SK-N-SH (cell line): ENCODE data around the gene ZNF143. TPM values are rescaled to one million over a fixed set of nuclear protein-coding genes. Genes with fewer than 3 reads are reported as not detected.
"Not testable (repeated sequence)": the region's sequence is repeated elsewhere in the genome, so short reads cannot be mapped to it uniquely, and the experiment has no call there.

ENCODE experiments used
- CTCF ChIA-PET: fragments of 300-600, 350-600 bp; formaldehyde crosslinking; extraction: SDS; loops from one replicate; lab custom pipeline; 2021; lab: Yijun Ruan, JAX
- POLR2A ChIA-PET: fragments of 350-600 bp; sonication (Branson Sonifier 250); formaldehyde crosslinking; extraction: SDS; loops from one replicate; lab custom pipeline; 2020; ENCODE audit warnings: antibody characterized with exemption, inconsistent platforms; lab: Yijun Ruan, JAX
- DNase-seq: peaks from one replicate; pipeline ENCODE4 v3.0.0; 2012
- H2AFZ ChIP-seq: fragments of 200-600 bp; sonication (generic); 2 replicates; pipeline ENCODE4 v1.8.1; 2016; ENCODE audit warnings: antibody characterized with exemption, mild to moderate bottlenecking, low read depth
- H3F3A ChIP-seq: fragments of 200-600 bp; sonication (generic); replicated peaks from 2 replicates; pipeline ENCODE3; 2016; ENCODE audit warnings: antibody characterized with exemption, mild to moderate bottlenecking; ENCODE audit not compliant: insufficient read depth
- H3K27ac ChIP-seq, 2 experiments: fragments of 200-500 bp in 1 of 2; fragments of 200-600 bp in 1 of 2; sonication (Bioruptor generic) in 1 of 2; sonication (generic), shearing (Covaris generic) in 1 of 2; 2 replicates each; pipeline versions ENCODE4 v1.5.1 to v1.6.1; 2014 to 2016; ENCODE audit warnings: low read depth in 2 of 2, inconsistent platforms in 1 of 2, low read length in 1 of 2, mild to moderate bottlenecking in 1 of 2, mixed read lengths in 1 of 2
- H3K27me3 ChIP-seq: fragments of 200-600 bp; sonication (generic), shearing (Covaris generic); 2 replicates; pipeline ENCODE4 v1.6.1; 2016; ENCODE audit warnings: mixed run types; ENCODE audit not compliant: insufficient read depth
- H3K36me3 ChIP-seq, 2 experiments: fragments of 200-500 bp in 1 of 2; fragments of 200-600 bp in 1 of 2; sonication (Bioruptor generic) in 1 of 2; sonication (generic) in 1 of 2; replicated peaks in 1 of 2; 2 replicates each; pipeline versions ENCODE3 to v1.5.1; 2014 to 2016; ENCODE audit warnings: low read length in 1 of 2, mild to moderate bottlenecking in 1 of 2; ENCODE audit not compliant: insufficient read depth in 2 of 2, control insufficient read depth in 1 of 2
- H3K4me1 ChIP-seq, 2 experiments: fragments of 200-500 bp in 1 of 2; fragments of 200-600 bp in 1 of 2; sonication (Bioruptor generic) in 1 of 2; sonication (generic), shearing (Covaris generic) in 1 of 2; 2 replicates each; pipeline versions ENCODE4 v1.5.1 to v1.6.1; 2014 to 2016; ENCODE audit warnings: low read depth in 1 of 2, low read length in 1 of 2, mixed run types in 1 of 2; ENCODE audit not compliant: insufficient read depth in 2 of 2, control insufficient read depth in 1 of 2
- H3K4me2 ChIP-seq: fragments of 200-600 bp; sonication (generic), shearing (Covaris generic); 2 replicates; pipeline ENCODE4 v1.6.1; 2017; ENCODE audit warnings: mixed run types
- H3K4me3 ChIP-seq, 2 experiments: fragments of 200-500 bp in 1 of 2; fragments of 200-600 bp in 1 of 2; sonication (Bioruptor generic) in 1 of 2; sonication (generic), shearing (Covaris generic) in 1 of 2; 2 replicates each; pipeline versions ENCODE4 v1.5.1 to v1.8.1; 2014 to 2016; ENCODE audit warnings: low read depth in 2 of 2, inconsistent platforms in 1 of 2, low read length in 1 of 2, mild to moderate bottlenecking in 1 of 2, mixed read lengths in 1 of 2, moderate library complexity in 1 of 2
- H3K79me2 ChIP-seq: fragments of 200-600 bp; sonication (generic); 2 replicates; pipeline ENCODE4 v1.8.1; 2017; ENCODE audit warnings: mild to moderate bottlenecking; ENCODE audit not compliant: insufficient read depth
- H3K9ac ChIP-seq: fragments of 200-600 bp; sonication (generic); 2 replicates; pipeline ENCODE4 v1.6.1; 2017; ENCODE audit warnings: mixed run types
- H3K9me2 ChIP-seq: fragments of 200-600 bp; sonication (generic); 2 replicates; pipeline ENCODE4 v1.6.1; 2017; ENCODE audit warnings: mixed run types
- H3K9me3 ChIP-seq: fragments of 200-600 bp; sonication (generic); 2 replicates; pipeline ENCODE4 v1.6.1; 2017; ENCODE audit warnings: mixed run types, mild to moderate bottlenecking, moderate library complexity
- H4K20me1 ChIP-seq: fragments of 200-600 bp; sonication (generic); 2 replicates; pipeline ENCODE4 v1.6.1; 2017; ENCODE audit warnings: mild to moderate bottlenecking, mixed run types; ENCODE audit not compliant: insufficient read depth
- EP300 ChIP-seq, 2 experiments: IDR thresholded peaks; 2 replicates each; pipeline versions ENCODE4 v1.4.0 to v1.6.1; 2012; ENCODE audit warnings: borderline replicate concordance in 1 of 2, low read depth in 1 of 2, low read length in 1 of 2
- FOSL2 ChIP-seq: IDR thresholded peaks from 2 replicates; pipeline ENCODE4 v1.4.0; 2012; ENCODE audit warnings: low read depth, mild to moderate bottlenecking, moderate library complexity, borderline replicate concordance
- JUND ChIP-seq: IDR thresholded peaks from 2 replicates; pipeline ENCODE4 v1.4.0; 2012
- MAX ChIP-seq: IDR thresholded peaks from 2 replicates; pipeline ENCODE4 v1.4.0; 2012; ENCODE audit warnings: low read depth
- RFX5 ChIP-seq: IDR thresholded peaks from 2 replicates; pipeline ENCODE4 v1.6.1; 2012; ENCODE audit warnings: mild to moderate bottlenecking, improper control_type of control experiment, low read length
- RXRA ChIP-seq: IDR thresholded peaks from 2 replicates; pipeline ENCODE4 v1.4.0; 2012; ENCODE audit warnings: low read depth, mild to moderate bottlenecking, borderline replicate concordance
- SMC3 ChIP-seq: IDR thresholded peaks from 2 replicates; pipeline ENCODE4 v1.6.1; 2012; ENCODE audit warnings: low read depth, low read length, improper control_type of control experiment
- TAF1 ChIP-seq: IDR thresholded peaks from 2 replicates; pipeline ENCODE4 v1.6.1; 2012; ENCODE audit warnings: low read depth, mild to moderate bottlenecking, low read length, moderate library complexity, borderline replicate concordance
- WGBS: methylation state at CpG from one replicate; pipeline ENCODE4 v1.1.6; 2017; ENCODE audit warnings: low lambda C conversion rate; 5-methylcytosine and 5-hydroxymethylcytosine counted together
- polyA plus RNA-seq, 3 experiments: library from polyadenylated mRNA; depleted of rRNA; stranded (reverse); fragments of >200 nt; gene quantifications; 2 replicates each; pipeline ENCODE4 v1.2.3, GENCODE V29; 2012
- TF ChIP-seq, protein P1 (sequence below): IDR thresholded peaks from 2 replicates; pipeline ENCODE4 v1.6.1; 2012; ENCODE audit warnings: mild to moderate bottlenecking, low read depth, low read length, moderate library complexity

The ZNF143 gene
- polyA plus RNA-seq, 1 of the 3 experiments (the other 2 are of a cell fraction): 11.3 TPM

GRCh38 chr11:9512370-9513019, 51.7 kb downstream of the ZNF143 start:
- TF ChIP-seq, protein P1, sequence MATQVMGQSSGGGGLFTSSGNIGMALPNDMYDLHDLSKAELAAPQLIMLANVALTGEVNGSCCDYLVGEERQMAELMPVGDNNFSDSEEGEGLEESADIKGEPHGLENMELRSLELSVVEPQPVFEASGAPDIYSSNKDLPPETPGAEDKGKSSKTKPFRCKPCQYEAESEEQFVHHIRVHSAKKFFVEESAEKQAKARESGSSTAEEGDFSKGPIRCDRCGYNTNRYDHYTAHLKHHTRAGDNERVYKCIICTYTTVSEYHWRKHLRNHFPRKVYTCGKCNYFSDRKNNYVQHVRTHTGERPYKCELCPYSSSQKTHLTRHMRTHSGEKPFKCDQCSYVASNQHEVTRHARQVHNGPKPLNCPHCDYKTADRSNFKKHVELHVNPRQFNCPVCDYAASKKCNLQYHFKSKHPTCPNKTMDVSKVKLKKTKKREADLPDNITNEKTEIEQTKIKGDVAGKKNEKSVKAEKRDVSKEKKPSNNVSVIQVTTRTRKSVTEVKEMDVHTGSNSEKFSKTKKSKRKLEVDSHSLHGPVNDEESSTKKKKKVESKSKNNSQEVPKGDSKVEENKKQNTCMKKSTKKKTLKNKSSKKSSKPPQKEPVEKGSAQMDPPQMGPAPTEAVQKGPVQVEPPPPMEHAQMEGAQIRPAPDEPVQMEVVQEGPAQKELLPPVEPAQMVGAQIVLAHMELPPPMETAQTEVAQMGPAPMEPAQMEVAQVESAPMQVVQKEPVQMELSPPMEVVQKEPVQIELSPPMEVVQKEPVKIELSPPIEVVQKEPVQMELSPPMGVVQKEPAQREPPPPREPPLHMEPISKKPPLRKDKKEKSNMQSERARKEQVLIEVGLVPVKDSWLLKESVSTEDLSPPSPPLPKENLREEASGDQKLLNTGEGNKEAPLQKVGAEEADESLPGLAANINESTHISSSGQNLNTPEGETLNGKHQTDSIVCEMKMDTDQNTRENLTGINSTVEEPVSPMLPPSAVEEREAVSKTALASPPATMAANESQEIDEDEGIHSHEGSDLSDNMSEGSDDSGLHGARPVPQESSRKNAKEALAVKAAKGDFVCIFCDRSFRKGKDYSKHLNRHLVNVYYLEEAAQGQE: no peak
- TF ChIP-seq MAX: no peak
- TF ChIP-seq, all 33 proteins: peak for 0
- Histone ChIP-seq H3K9me3 (no peaks in the 10 kb centered on the region), H4K20me1 (no peaks in the 10 kb centered on the region), H3K9ac (no peak overlapping the region), H3K36me3 (peaks cover 39 to 40% of the 10 kb centered on the region in 2 experiments), H2AFZ (no peak overlapping the region), H3K79me2 (no peaks in the 10 kb centered on the region), H3K27ac (no peak overlapping the region), H3K4me3 (no peak overlapping the region), H3K27me3 (no peaks in the 10 kb centered on the region), H3F3A (peaks cover 8% of the 10 kb centered on the region), H3K4me1 (no peaks in the 10 kb centered on the region), H3K4me2 (no peak overlapping the region), H3K9me2 (no peaks in the 10 kb centered on the region)
- POLR2A ChIA-PET: no interaction called here
- DNase-seq: no peak
- CTCF ChIA-PET: interaction anchor here (0.9 kb wide), 1 partner anchor 13 kb away, joined by 3 read pairs; no protein-coding TSS in a partner anchor
- WGBS: 94% methylated on average over 5 of the region's 5 CpGs

GRCh38 chr11:9514576-9514975, 53.8 kb downstream of the ZNF143 start:
- CTCF ChIA-PET, H2AFZ ChIP-seq, H3K9ac ChIP-seq, H3K9me3 ChIP-seq, H3K27ac ChIP-seq, H3K9me2 ChIP-seq, H3K4me2 ChIP-seq, H3F3A ChIP-seq, H4K20me1 ChIP-seq, H3K27me3 ChIP-seq, H3K79me2 ChIP-seq, H3K4me3 ChIP-seq, POLR2A ChIA-PET, DNase-seq, H3K4me1 ChIP-seq: not testable (repeated sequence)
- peaks cover 32 to 43% of the 10 kb centered on the region in 2 experiments for H3K36me3 ChIP-seq
- 100% methylated on average over 1 of the region's 1 CpG for WGBS

- CTCF ChIA-PET: interaction anchor here (0.7 to 2.2 kb wide), 5 partner anchors 8 to 233 kb away, joined by 3 to 18 read pairs (median 4); no protein-coding TSS in a partner anchor
- no peaks in the 10 kb centered on the region for H3K9me3 ChIP-seq
- H3K27ac ChIP-seq: no peak overlapping the region
- no peaks in the 10 kb centered on the region for H3K9me2 ChIP-seq
- POLR2A ChIA-PET: no interaction called here
- H3F3A ChIP-seq: peaks cover 7% of the 10 kb centered on the region
- no peak overlapping the region for H3K4me2 ChIP-seq
- H3K4me3 ChIP-seq: no peak overlapping the region
- H3K4me1 ChIP-seq: no peaks in the 10 kb centered on the region
- no peak for TF ChIP-seq JUND
- no peak for TF ChIP-seq RXRA
- TF ChIP-seq SMC3: no peak
- no peak for TF ChIP-seq RFX5
- no peak for TF ChIP-seq EP300 (IDR thresholded peaks at IDR 0.05; ENCODE audit: borderline replicate concordance in 1 of 2, low read depth in 1 of 2, low read length in 1 of 2)
- TF ChIP-seq TAF1: no peak
- no peak for TF ChIP-seq FOSL2
- peaks cover 31 to 44% of the 10 kb centered on the region in 2 experiments for H3K36me3 ChIP-seq
- no peaks in the 10 kb centered on the region for H3K27me3 ChIP-seq
- 100% methylated on average over 1 of the region's 4 CpGs for WGBS
- no peaks in the 10 kb centered on the region for H4K20me1 ChIP-seq
- no peak overlapping the region for H3K9ac ChIP-seq
- no peak overlapping the region for H2AFZ ChIP-seq
- no peak for DNase-seq
- H3K79me2 ChIP-seq: no peaks in the 10 kb centered on the region
These were observed 55.3 kb downstream of the ZNF143 start for GRCh38 chr11:9516113-9516512.
